Sigmoid colon (tissue), 3 donors: ENCODE measurements around the gene LPCAT2.

Source experiments
- CTCF ChIP-seq, 4 experiments: fragments of 450-650 bp in 3 of 4; fragments of 200-600 bp in 1 of 4; IDR thresholded peaks; one replicate each; pipeline ENCODE4 v1.5.1; 2016 to 2019; ENCODE audit warnings: antibody characterized with exemption in 4 of 4, mild to moderate bottlenecking in 3 of 4, moderate library complexity in 2 of 4
- POLR2A ChIP-seq, 2 donors: fragments of 450-650 bp; IDR thresholded peaks; one replicate each; pipeline ENCODE4 v1.6.1; 2016; ENCODE audit warnings: antibody characterized with exemption in 2 of 2, mild to moderate bottlenecking in 2 of 2, moderate library complexity in 2 of 2

GRCh38 chr16:55530316-55530856 lies 21.5 kb downstream of the LPCAT2 start:
- TF ChIP-seq CTCF (IDR thresholded peaks at IDR 0.05): no peak
- TF ChIP-seq POLR2A (IDR thresholded peaks at IDR 0.05): no peak
